HG03159 (cell line): ENCODE measurements around the gene CD34.

Source experiments
- ATAC-seq: cut with Tn5 transposase; IDR thresholded peaks from one replicate; pipeline ENCODE4 v1.9.1; 2021; ENCODE audit warnings: mild to moderate bottlenecking, moderate library complexity; ENCODE audit not compliant: unreplicated experiment

CD34 gene

DNA sequence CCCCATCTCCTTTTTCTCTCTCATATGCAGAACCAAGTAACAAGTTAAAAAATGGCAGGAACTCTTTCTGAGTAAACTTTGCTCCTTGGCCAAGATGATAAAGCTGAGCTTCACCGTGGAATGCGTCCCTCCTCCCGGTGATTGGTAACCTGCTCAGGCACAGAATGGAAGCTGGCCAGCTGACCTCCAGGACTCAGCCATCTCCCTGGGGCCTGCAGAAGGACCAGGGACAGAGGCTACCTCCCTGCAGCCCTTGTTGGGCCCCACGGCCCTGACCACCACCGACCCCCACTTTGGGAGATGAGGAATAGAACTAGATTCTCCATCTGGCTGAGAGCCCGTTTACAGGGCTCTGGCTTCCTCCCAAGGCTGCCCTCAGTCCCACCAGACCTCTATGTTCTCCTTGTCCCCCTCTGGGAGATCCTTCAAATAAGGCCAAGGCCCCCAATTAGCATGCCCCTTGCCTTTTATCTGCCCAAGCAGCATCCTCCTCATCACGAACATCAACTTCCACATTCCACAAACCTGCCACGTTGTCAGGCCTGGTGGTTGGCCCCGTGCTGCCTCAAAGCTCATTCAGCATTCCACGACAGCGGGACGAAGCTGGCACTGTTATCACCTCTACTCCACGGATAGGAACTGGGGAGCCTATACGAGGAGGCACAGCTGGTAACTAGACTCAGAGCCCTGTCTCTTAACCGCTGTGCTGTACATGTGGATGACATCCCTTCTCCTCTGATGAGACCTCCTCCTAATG, 74.2 kb downstream of the CD34 start:
- ATAC-seq: no peak

DNA sequence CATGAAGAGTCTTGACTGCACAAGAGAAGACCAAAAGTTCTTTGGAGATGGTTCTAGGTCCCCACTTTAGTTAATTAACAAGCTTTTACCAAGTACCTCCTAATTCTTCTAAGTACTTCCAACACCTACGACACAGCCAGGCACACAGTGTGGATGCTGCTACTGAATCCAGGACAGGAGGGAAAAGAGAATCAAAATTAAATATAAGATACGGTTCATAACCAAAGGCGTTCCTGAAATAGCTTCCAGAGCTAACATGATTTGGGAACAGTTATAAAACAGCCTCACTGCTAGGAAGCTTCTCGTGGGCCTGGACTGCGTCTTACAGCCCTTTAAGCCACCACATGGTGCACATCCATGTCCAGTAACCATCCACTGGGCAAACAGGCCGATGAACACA, 75.0 kb downstream of the CD34 start:
- no peak for ATAC-seq

DNA sequence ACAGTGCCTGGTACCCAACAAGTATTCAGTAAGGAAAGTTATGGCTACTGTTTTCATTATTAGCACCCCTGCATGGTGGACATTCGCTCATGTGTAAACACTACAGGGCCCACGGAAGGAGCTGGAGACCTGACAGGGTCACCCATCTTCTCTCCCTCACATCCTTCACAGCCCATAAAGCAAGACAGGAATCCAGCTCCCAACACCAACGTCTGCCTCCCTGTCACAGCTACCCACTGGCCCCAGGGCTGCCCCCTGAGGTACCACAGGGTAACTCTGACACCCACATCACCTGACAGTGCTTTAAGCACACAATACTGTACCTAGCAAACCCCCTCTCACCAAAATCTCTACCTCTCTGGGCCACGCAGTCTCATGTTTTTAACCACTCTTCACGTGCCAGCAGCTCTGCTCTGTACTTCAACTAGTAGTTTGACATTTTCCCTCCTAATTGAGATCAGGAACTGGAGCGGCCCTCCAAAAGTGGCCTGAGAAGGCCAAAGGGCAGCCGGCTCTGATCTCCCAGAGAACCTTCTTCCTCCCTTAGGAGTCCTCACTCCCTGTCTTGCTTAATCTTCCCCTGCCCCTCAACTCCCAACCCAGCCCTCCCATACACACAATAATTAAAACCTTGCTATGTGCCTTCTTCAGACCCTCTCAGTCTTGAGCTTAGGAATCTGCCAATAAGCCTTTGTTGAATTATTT, 76.8 kb downstream of the CD34 start:
- ATAC-seq: no peak

DNA sequence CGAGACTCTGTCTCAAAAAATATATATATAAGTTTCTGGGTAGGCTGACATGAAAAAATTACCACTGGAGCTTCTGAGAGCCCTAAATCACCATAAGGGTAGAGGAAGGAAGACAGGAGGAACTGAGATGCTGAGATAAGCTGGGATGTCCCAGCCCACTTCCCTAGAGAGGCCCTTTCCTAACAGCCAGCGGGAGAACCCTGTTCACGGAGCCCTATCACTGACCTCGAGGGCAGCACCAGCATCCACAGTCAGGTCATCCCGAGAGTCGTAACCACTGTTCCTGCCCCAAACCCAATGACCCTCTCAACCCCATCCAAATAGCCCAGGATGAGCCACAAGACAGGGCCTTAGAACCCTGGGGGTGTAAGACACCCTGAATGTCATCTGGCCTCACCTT, 77.5 kb downstream of the CD34 start:
- no peak for ATAC-seq

DNA sequence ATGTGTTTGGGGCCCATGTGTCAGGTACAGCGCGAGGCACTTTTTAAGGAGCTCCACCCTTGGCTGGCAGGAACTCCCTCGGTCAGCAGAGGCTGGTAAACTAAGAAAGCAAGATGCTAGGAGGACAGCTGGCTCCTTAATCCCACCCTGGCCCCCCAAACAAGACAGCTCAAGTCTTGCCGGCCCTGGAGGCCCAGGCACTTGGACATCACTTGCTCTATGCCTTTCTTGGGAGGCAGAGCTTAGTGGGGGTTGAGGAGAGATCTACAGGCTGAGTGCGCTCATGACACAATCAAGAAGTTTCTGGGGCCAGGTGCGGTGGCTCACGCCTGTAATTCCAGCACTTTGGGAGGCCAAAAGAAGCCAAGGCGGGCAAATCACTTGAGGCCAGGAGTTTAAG, 78.1 kb downstream of the CD34 start:
- ATAC-seq: no peak

DNA sequence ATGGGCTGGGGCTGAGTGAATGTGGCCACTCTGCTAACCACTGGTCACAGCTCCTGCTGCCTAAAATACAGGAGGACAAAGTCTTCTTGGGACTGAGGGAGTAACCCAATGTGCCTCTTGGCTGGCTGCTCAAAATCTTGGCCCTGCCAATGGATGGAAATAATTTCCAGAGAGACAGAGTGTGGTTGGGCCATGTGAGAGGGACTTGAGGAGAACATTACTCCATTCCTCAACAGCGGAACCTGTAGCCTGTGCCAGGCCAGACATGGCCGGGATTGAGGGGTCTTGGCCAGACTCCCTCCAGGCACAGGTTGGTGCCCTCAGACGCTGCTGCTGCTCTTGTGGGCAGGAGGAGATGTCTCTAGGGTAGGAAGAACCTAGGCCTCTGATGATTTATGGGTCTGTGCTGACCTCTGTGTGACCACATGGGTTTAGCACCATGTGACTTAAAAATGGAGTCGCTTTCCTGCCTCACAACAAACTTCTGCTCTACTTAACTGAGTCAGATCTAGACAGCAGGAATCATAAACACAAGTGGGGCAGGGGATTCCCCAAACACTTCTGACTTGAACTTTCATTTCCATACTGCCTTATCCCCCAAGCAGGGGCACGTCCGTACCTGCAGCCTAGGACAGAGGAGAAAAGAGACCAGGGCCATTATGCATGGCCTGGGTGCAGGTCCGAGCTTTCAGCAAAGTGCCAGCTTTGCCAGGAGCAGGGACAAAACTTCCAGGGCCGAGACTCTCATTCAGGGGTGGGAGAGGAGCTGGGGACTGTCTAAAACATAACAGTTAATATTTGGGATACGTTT, 79.2 kb downstream of the CD34 start:
- ATAC-seq: peak; percentile 81
